Body of pancreas (tissue), 4 donors: Measurements from ENCODE around the gene TYMS. TPM values are rescaled to one million over a fixed set of nuclear protein-coding genes. Genes with fewer than 3 reads are reported as not detected.

Experiments
- ATAC-seq: fragments of 150-250 bp; one replicate; pipeline ENCODE4 v1.9.1; 2016
- DNase-seq, 4 donors: peaks; one replicate each; pipeline ENCODE4 v3.0.0-alpha.2; 2019
- H3K27ac ChIP-seq, 4 donors: fragments of 200-600 bp; sonication (generic); 1 replicate in 3 of 4; 2 replicates in 1 of 4; pipeline versions ENCODE4 v1.5.1 to v1.6.1; 2016 to 2019; ENCODE audit warnings: mild to moderate bottlenecking in 1 of 4, mixed read lengths in 1 of 4, moderate library complexity in 1 of 4
- H3K27me3 ChIP-seq, 2 donors: fragments of 200-600 bp; sonication (generic); one replicate each; pipeline ENCODE4 v1.6.0; 2016; ENCODE audit warnings: mild to moderate bottlenecking in 1 of 2
- H3K36me3 ChIP-seq, 2 donors: fragments of 200-600 bp; sonication (generic); replicated peaks in 1 of 2; 2 replicates each; pipeline ENCODE4 v1.5.1; 2016; ENCODE audit warnings: low read depth in 2 of 2; ENCODE audit not compliant: insufficient read depth in 1 of 2
- H3K4me1 ChIP-seq: fragments of 200-600 bp; sonication (generic); one replicate; pipeline ENCODE4 v1.6.0; 2016
- H3K4me3 ChIP-seq, 2 donors: fragments of 200-600 bp; sonication (generic); 1 replicate in 1 of 2; 2 replicates in 1 of 2; pipeline ENCODE4 v1.5.1; 2016 to 2019
- H3K9me3 ChIP-seq, 3 donors: fragments of 200-600 bp; sonication (generic); 1 replicate in 2 of 3; 2 replicates in 1 of 3; pipeline ENCODE4 v1.5.1; 2016
- POLR2A ChIP-seq, 3 donors: fragments of 450-650 bp; IDR thresholded peaks; one replicate each; pipeline ENCODE4 v1.6.1; 2016; ENCODE audit warnings: antibody characterized with exemption in 3 of 3, mild to moderate bottlenecking in 2 of 3
- WGBS, 2 donors: methylation state at CpG; one replicate each; pipeline ENCODE4 v1.1.5; 2017; 5-methylcytosine and 5-hydroxymethylcytosine counted together
- intact Hi-C: fragments of 100-400 bp; cut with DNase I; formaldehyde crosslinking; loops from one replicate; pipeline ENCODE4 v1.15.1; 2023
- total RNA-seq, 2 donors: library from RNA; depleted of rRNA; stranded (reverse); fragments of >200 nt; gene quantifications; one replicate each; pipeline ENCODE4 v1.1.0, GENCODE V29; 2016
- TF ChIP-seq, protein P1 (sequence below), 7 experiments: fragments of 450-650 bp in 4 of 7; fragments of 200-600 bp in 3 of 7; sonication (generic) in 3 of 7; IDR thresholded peaks; one replicate each; pipeline ENCODE4 v1.5.1; 2016 to 2019; ENCODE audit warnings: antibody characterized with exemption in 7 of 7

Gene TYMS
- total RNA-seq, 2 donors from 2014 or later: 1.8 to 7.6 TPM

DNA sequence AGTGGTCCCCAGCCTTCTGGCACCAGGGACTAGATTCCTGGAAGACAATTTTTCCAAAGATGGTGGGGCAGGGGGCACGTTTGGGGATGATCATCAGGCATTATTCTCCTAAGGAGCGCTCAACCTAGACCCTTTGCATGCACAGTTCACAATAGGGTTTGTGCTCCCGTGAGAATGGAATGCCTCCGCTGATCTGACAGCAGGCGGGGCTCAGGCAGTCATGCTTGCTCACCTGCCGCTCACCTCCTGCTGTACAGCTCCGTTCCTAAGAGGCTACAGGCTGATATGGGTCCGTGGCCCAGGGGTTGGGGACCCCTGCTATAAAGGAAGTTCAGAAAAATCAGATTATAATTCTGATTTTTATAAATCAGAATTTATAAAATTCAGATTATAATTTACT, 22.3 kb upstream of the TYMS start:
- intact Hi-C loops: no loop called here
- DNase-seq (no peak), ATAC-seq (no peak)
- no peaks in the 10 kb centered on the region for H3K4me1 ChIP-seq
- no peaks in the 10 kb centered on the region for H3K27me3 ChIP-seq
- TF ChIP-seq, protein P1, sequence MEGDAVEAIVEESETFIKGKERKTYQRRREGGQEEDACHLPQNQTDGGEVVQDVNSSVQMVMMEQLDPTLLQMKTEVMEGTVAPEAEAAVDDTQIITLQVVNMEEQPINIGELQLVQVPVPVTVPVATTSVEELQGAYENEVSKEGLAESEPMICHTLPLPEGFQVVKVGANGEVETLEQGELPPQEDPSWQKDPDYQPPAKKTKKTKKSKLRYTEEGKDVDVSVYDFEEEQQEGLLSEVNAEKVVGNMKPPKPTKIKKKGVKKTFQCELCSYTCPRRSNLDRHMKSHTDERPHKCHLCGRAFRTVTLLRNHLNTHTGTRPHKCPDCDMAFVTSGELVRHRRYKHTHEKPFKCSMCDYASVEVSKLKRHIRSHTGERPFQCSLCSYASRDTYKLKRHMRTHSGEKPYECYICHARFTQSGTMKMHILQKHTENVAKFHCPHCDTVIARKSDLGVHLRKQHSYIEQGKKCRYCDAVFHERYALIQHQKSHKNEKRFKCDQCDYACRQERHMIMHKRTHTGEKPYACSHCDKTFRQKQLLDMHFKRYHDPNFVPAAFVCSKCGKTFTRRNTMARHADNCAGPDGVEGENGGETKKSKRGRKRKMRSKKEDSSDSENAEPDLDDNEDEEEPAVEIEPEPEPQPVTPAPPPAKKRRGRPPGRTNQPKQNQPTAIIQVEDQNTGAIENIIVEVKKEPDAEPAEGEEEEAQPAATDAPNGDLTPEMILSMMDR (IDR thresholded peaks at IDR 0.05): no peak
- no peak for TF ChIP-seq POLR2A (IDR thresholded peaks at IDR 0.05)
- H3K4me3 ChIP-seq: no peak overlapping the region
- 70 to 77% methylated on average over 7 to 8 of the region's 8 CpGs for WGBS, 2 donors
- H3K27ac ChIP-seq: no peak overlapping the region
- H3K9me3 ChIP-seq: no peaks in the 10 kb centered on the region
- H3K36me3 ChIP-seq: no peaks in the 10 kb centered on the region

DNA sequence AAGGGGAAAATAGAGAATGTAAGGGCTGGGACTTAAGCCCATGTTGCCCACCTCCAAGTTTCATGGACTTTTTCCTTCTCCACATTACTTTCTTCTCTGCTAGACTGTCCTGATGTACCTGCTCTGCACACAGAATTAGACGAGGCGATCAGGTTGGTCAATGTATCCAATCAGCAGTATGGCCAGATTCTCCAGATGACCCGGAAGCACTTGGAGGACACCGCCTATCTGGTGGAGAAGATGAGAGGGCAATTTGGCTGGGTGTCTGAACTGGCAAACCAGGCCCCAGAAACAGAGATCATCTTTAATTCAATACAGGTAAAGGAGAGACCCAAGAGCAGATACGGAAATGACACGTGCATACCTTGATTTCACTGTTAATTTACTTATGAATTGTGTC, 16.2 kb upstream of the TYMS start:
- H3K9me3 ChIP-seq: no peaks in the 10 kb centered on the region
- TF ChIP-seq, protein P1 (IDR thresholded peaks at IDR 0.05): no peak
- TF ChIP-seq POLR2A (IDR thresholded peaks at IDR 0.05): no peak
- DNase-seq (no peak), ATAC-seq (no peak)
- intact Hi-C loops: no loop called here
- no peaks in the 10 kb centered on the region for H3K36me3 ChIP-seq
- H3K4me1 ChIP-seq: no peaks in the 10 kb centered on the region
- 89 to 90% methylated on average over 6 of the region's 6 CpGs for WGBS, 2 donors
- H3K4me3 ChIP-seq: no peak overlapping the region
- H3K27ac ChIP-seq: no peak overlapping the region
- no peaks in the 10 kb centered on the region for H3K27me3 ChIP-seq

DNA sequence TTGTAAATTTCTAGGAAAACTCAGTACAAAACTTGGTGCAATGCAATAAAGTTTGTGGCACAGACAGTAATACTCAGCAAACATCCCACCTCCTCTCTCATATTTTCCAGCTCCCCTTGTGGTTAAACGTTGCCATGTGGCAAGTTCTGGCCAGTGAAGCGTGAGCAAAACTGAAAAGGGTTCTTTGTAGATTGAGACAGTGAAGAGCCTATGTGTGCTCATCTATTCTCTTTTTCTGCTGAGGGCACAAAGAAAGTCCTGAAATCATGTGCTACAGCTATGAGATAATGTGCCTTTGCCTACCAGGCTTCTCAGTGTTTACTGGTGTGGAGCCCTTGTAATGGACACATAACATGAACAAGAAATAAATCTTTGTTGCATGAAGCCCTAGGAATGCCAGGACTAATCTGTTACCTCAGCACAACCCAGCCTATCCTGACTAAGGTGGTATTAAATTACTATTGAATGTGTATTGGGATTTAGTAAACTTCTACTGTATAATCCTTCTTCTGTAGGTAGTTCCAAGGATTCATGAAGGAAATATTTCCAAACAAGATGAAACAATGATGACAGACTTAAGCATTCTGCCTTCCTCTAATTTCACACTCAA, 13.0 kb upstream of the TYMS start:
- ATAC-seq (no peak), DNase-seq (no peak)
- no peak overlapping the region for H3K4me3 ChIP-seq
- H3K4me1 ChIP-seq: no peaks in the 10 kb centered on the region
- no peaks in the 10 kb centered on the region for H3K27me3 ChIP-seq
- intact Hi-C loops: no loop called here
- TF ChIP-seq POLR2A (IDR thresholded peaks at IDR 0.05): no peak
- TF ChIP-seq, protein P1 (IDR thresholded peaks at IDR 0.05): no peak
- H3K36me3 ChIP-seq: no peaks in the 10 kb centered on the region
- no peaks in the 10 kb centered on the region for H3K9me3 ChIP-seq
- H3K27ac ChIP-seq: no peak overlapping the region
- WGBS, 2 donors: 50 to 51% methylated on average over 2 of the region's 2 CpGs

DNA sequence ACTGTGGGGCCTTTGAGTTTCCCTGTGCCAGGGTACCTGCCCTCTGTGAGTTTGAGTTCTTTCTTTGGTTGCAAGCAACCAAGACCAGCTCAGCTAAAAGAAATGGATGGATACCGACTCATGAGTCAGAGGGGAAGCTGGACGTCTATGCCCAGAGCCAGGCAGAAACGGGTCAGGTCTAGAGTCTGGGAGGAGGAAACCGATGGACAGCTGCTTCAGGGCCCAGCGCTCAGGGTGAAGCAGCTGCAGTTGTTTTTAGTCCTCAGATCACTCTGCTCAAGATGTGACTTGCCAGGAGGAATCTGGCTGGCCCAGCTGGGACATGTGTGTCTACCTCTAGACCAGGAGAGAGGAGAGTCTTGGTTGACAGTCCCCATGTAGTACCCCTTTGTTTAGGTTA, 10.1 kb upstream of the TYMS start:
- TF ChIP-seq, protein P1 (IDR thresholded peaks at IDR 0.05): no peak
- no peak for TF ChIP-seq POLR2A (IDR thresholded peaks at IDR 0.05)
- ATAC-seq: no peak
- 92% methylated on average over 5 of the region's 5 CpGs for WGBS, 2 donors

DNA sequence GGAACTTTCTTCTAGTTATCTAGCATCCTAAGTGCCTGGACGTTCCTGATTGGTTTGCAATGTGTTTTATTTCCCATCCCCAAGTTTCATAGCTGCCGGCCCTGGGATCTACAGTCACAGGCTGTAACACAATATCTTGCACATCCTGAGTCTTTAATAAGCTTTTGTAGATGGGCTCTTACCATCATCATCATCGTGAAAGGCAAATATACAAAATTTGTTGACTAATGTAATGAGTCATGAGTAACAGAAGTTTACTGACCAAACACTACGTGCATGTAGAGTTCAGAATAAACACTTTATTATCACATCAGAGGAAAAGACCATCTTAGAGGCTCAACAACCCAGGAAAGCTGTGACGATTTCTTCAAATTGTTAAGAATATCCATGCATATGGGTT, 8.1 kb upstream of the TYMS start:
- no peaks in the 10 kb centered on the region for H3K36me3 ChIP-seq
- no peak overlapping the region for H3K4me3 ChIP-seq
- no peak overlapping the region for H3K27ac ChIP-seq
- no peaks in the 10 kb centered on the region for H3K27me3 ChIP-seq
- intact Hi-C loops: no loop called here
- no peaks in the 10 kb centered on the region for H3K9me3 ChIP-seq
- H3K4me1 ChIP-seq: no peaks in the 10 kb centered on the region
- TF ChIP-seq POLR2A (IDR thresholded peaks at IDR 0.05): no peak
- TF ChIP-seq, protein P1 (IDR thresholded peaks at IDR 0.05): no peak
- ATAC-seq (no peak), DNase-seq (no peak)
- 62 to 66% methylated on average over 5 of the region's 5 CpGs for WGBS, 2 donors

More for the DNA sequence above, 10.1 kb upstream of the TYMS start:
- Histone ChIP-seq H3K27me3 (no peaks in the 10 kb centered on the region), H3K36me3 (no peaks in the 10 kb centered on the region), H3K4me3 (no peak overlapping the region), H3K9me3 (no peaks in the 10 kb centered on the region), H3K27ac (no peak overlapping the region), H3K4me1 (no peaks in the 10 kb centered on the region)
- intact Hi-C loops: no loop called here
- no peak for DNase-seq
